ENCODE data around the gene ANKRD52. TPM values are rescaled to one million over a fixed set of nuclear protein-coding genes. Genes with fewer than 3 reads are reported as not detected.
"Not testable (repeated sequence)": the region's sequence is repeated elsewhere in the genome, so short reads cannot be mapped to it uniquely, and the experiment has no call there.

ANKRD52 gene
- total RNA-seq, 2 experiments from 2014 or later: 23.9 to 30.8 TPM

DNA sequence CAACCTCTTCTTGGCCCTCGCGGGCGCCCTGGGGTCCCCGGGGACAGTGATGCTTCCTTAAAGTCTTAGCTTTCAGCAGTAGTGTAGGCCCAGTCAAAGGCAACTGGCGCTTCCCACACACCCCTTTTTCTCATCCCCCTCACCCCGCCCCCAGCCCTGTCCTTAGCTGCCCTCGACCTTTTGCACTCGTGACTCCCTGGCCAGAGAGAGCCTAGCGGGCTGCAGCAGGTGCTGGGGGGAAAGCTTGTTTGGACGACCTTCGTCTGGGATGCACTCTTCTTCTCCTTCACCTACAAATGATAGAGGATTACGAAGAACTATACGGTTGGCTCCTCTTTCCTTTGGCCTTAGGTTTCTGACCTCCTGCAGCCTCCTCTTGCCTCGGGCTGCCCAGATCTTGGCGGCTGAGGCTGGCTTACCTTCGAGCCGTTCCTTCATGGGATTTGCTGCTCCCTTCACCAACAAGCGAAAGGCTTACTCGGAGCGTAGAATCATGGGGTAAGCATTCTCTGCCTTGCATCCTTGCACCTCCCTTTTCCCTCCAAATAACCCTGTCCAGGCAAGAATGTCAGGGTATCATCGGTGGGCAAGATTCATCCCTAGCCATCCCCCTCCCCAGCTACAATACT is 9.4 kb upstream of the ANKRD52 start:
- DNase-seq: no peak
- H3K4me1 Mint-ChIP-seq (ENCODE audit: low read depth): peaks cover 17% of the 10 kb centered on the region
- TF ChIP-seq, protein P1, sequence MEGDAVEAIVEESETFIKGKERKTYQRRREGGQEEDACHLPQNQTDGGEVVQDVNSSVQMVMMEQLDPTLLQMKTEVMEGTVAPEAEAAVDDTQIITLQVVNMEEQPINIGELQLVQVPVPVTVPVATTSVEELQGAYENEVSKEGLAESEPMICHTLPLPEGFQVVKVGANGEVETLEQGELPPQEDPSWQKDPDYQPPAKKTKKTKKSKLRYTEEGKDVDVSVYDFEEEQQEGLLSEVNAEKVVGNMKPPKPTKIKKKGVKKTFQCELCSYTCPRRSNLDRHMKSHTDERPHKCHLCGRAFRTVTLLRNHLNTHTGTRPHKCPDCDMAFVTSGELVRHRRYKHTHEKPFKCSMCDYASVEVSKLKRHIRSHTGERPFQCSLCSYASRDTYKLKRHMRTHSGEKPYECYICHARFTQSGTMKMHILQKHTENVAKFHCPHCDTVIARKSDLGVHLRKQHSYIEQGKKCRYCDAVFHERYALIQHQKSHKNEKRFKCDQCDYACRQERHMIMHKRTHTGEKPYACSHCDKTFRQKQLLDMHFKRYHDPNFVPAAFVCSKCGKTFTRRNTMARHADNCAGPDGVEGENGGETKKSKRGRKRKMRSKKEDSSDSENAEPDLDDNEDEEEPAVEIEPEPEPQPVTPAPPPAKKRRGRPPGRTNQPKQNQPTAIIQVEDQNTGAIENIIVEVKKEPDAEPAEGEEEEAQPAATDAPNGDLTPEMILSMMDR (IDR thresholded peaks at IDR 0.05): no peak
- peaks cover 18% of the 10 kb centered on the region for H3K36me3 ChIP-seq (ENCODE audit: insufficient read depth, low read length)
- no peaks in the 10 kb centered on the region for H3K9me3 ChIP-seq (ENCODE audit: control insufficient read depth in 1 of 2, insufficient read depth in 1 of 2, low read length in 2 of 2)
- peak overlapping the region; percentile 50 for H3K4me3 Mint-ChIP-seq
- no peaks in the 10 kb centered on the region for H3K9me3 Mint-ChIP-seq
- no peaks in the 10 kb centered on the region for H3K27me3 Mint-ChIP-seq
- H3K27ac Mint-ChIP-seq: peak overlapping the region; percentile 91
- H3K27ac ChIP-seq (ENCODE audit: low read depth in 1 of 2, low read length in 2 of 2): peak overlapping the region; percentile 69 to 91
- peaks cover 39% of the 10 kb centered on the region for H3K36me3 Mint-ChIP-seq (ENCODE audit: low read depth)
- no peak for ATAC-seq (ENCODE audit: poor library complexity)
- ChIA-PET POLR2A (interaction anchor here (0.6 to 2.5 kb wide), 13 partner anchors 9 to 293 kb away, joined by 3 to 25 read pairs (median 7); partner anchors contain the start of genes ANKRD52, CNPY2, CS and RAB5B), CTCF (interaction anchor here (1.2 to 2.2 kb wide), 5 partner anchors 9 to 91 kb away, joined by 3 to 19 read pairs (median 5); partner anchors contain the start of genes ANKRD52, CNPY2, IL23A and SMARCC2)
- intact Hi-C loops (cut with DNase I, micrococcal nuclease): loop anchor here (2.0 kb wide), 2 partner anchors 31 to 197 kb away; no protein-coding TSS in a partner anchor
- no peaks in the 10 kb centered on the region for H3K27me3 ChIP-seq (ENCODE audit: control insufficient read depth in 1 of 2, insufficient read depth in 2 of 2, low read length in 2 of 2)
- H3K4me3 ChIP-seq (ENCODE audit: low read length): peak overlapping the region; percentile 72
- peaks cover 16% of the 10 kb centered on the region for H3K4me1 ChIP-seq (ENCODE audit: insufficient read depth, low read length)

DNA sequence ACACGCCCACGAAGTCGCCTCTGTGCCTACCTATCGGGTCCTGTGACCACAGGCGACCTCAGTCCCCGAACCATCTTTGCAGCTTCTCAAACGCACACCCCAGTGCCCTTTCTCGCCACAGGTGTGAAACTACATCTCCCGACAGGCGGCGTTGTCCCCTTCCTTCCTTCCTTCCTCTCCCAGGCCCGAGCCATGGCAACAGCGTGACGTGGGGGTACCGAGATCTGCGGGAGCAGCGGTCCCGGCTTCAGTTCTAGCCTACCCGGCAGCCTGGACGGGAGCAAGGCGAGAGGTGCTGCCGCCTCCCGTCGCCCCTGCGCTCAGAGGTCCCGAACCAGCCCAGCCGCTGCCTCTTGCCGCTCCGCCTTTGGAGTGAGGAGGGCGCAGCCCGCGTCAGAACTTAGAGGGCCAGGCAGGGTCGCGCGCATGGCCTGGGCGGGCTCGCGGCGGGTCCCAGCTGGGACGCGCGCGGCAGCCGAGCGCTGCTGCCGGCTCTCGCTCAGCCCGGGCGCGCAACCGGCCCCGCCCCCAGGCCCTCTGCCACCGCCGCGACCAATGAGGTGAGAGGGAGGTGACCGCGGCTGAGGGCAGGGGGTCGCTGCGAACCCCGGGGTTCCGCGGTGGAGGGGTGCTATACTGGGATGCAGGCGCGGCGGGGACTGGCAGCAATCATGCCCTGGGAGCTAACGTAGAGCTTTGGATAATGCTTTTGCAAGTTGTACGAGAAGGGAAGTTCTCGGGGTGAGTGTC is 8.7 kb upstream of the ANKRD52 start, which contains the start of gene COQ10A:
COQ10A (plus strand) TSS at position 250 of the 750 bp plus-strand sequence; CDS start at position 427, 177 bp downstream.
- no peaks in the 10 kb centered on the region for H3K9me3 Mint-ChIP-seq
- peaks cover 16% of the 10 kb centered on the region for H3K4me1 ChIP-seq (ENCODE audit: insufficient read depth, low read length)
- peaks cover 15% of the 10 kb centered on the region for H3K36me3 ChIP-seq (ENCODE audit: insufficient read depth, low read length)
- H3K4me3 Mint-ChIP-seq: peak within 1 kb of the TSS; percentile 96
- peak; percentile 77 to 95 (median 88) for DNase-seq
- H3K4me3 ChIP-seq (ENCODE audit: low read length): peak within 1 kb of the TSS; percentile 72
- peak within 1 kb of the TSS; percentile 91 for H3K27ac Mint-ChIP-seq
- ATAC-seq (ENCODE audit: poor library complexity): peak; percentile 88
- no peaks in the 10 kb centered on the region for H3K9me3 ChIP-seq (ENCODE audit: control insufficient read depth in 1 of 2, insufficient read depth in 1 of 2, low read length in 2 of 2)
- ChIA-PET CTCF (interaction anchor here (0.6 to 2.2 kb wide), 10 partner anchors 9 to 197 kb away, joined by 3 to 19 read pairs (median 4); partner anchors contain the start of genes ANKRD52, CNPY2, IL23A and RNF41), POLR2A (interaction anchor here (0.6 to 2.5 kb wide), 15 partner anchors 9 to 293 kb away, joined by 3 to 25 read pairs (median 7); partner anchors contain the start of genes ANKRD52, CNPY2, CS and RAB5B)
- intact Hi-C loops (cut with DNase I, micrococcal nuclease): loop anchor here (1.0 to 2.0 kb wide), 3 partner anchors 32 to 198 kb away; partner anchors contain the start of gene CS (in 1 of the 2)
- peaks cover 32% of the 10 kb centered on the region for H3K36me3 Mint-ChIP-seq (ENCODE audit: low read depth)
- no peaks in the 10 kb centered on the region for H3K27me3 ChIP-seq (ENCODE audit: control insufficient read depth in 1 of 2, insufficient read depth in 2 of 2, low read length in 2 of 2)
- H3K4me1 Mint-ChIP-seq (ENCODE audit: low read depth): peaks cover 17% of the 10 kb centered on the region
- H3K27me3 Mint-ChIP-seq: no peaks in the 10 kb centered on the region
- TF ChIP-seq, protein P1 (IDR thresholded peaks at IDR 0.05): peak; percentile 64
- peak within 1 kb of the TSS; percentile 91 to 96 for H3K27ac ChIP-seq (ENCODE audit: low read depth in 1 of 2, low read length in 2 of 2)

DNA sequence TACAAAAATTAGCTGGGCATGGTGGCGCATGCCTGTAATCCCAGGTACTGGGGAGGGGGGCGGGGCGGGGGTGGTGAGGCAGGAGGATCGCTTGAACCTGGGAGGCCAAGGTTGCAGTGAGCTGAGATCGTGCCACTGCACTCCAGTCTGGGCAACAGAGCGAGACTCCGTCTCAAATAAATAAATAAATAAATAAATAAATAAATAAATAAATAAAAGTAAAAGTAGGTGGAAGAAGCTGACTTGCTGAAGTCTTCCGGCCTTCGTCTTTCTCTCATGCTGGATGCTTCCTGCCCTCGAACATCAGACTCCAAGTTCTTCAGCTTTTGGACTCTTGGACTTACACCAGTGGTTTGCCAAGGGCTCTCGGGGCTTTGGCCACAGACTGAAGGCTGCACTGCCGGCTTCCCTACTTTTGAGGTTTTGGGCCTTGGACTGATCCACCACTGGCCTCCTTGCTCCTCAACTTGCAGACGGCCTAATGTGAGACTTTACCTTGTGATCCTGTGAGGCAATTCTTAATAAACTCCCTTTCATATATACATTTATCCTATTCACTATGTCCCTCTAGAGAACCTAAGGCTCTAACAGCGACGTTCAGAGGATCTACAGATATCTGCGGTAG is 8.0 kb upstream of the ANKRD52 start:
- intact Hi-C loops (cut with DNase I, micrococcal nuclease): loop anchor here (1.0 to 2.0 kb wide), 3 partner anchors 33 to 199 kb away; partner anchors contain the start of gene CS (in 1 of the 2)
- ChIA-PET CTCF (interaction anchor here (0.6 to 2.2 kb wide), 10 partner anchors 8 to 198 kb away, joined by 3 to 19 read pairs (median 4); partner anchors contain the start of genes ANKRD52, CNPY2, IL23A and RNF41), POLR2A (interaction anchor here (0.7 to 2.5 kb wide), 11 partner anchors 8 to 202 kb away, joined by 3 to 25 read pairs (median 9); partner anchors contain the start of genes ANKRD52, CNPY2, CS and RNF41)
- peak overlapping the region; percentile 91 to 96 for H3K27ac ChIP-seq (ENCODE audit: low read depth in 1 of 2, low read length in 2 of 2)
- not testable (repeated sequence) for H3K9me3 Mint-ChIP-seq; DNase-seq; ATAC-seq (ENCODE audit: poor library complexity); H3K27me3 Mint-ChIP-seq; H3K27me3 ChIP-seq (ENCODE audit: control insufficient read depth in 1 of 2, insufficient read depth in 2 of 2, low read length in 2 of 2); H3K9me3 ChIP-seq (ENCODE audit: control insufficient read depth in 1 of 2, insufficient read depth in 1 of 2, low read length in 2 of 2)
- Mint-ChIP-seq H3K36me3 (ENCODE audit: low read depth) (peaks cover 25% of the 10 kb centered on the region), H3K4me1 (ENCODE audit: low read depth) (peaks cover 17% of the 10 kb centered on the region), H3K4me3 (peak overlapping the region; percentile 96), H3K27ac (peak overlapping the region; percentile 91)
- peak overlapping the region; percentile 72 for H3K4me3 ChIP-seq (ENCODE audit: low read length)
- H3K4me1 ChIP-seq (ENCODE audit: insufficient read depth, low read length): peaks cover 16% of the 10 kb centered on the region
- peaks cover 14% of the 10 kb centered on the region for H3K36me3 ChIP-seq (ENCODE audit: insufficient read depth, low read length)

DNA sequence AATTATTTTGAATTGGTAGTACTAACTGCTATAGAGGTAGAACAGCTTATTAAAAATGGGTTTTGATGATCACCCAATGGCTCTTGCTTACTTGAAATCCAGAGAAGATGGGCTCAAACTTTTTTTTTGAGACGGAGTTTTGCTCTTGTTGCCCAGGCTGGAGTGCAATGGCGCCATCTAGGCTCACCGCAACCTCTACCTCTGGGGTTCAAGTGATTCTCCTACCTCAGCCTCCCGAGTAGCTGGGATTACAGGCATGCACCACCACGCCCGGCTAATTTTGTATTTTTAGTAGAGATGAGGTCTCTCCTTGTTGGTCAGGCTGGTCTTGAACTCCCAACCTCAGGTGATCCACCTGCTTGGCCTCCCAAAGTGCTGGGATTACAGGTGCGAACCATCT is 4.8 kb upstream of the ANKRD52 start:
- H3K27me3 Mint-ChIP-seq; H3K4me3 Mint-ChIP-seq; POLR2A ChIA-PET; intact Hi-C loops (cut with DNase I, micrococcal nuclease); H3K27ac ChIP-seq (ENCODE audit: low read depth in 1 of 2, low read length in 2 of 2); DNase-seq; H3K9me3 ChIP-seq (ENCODE audit: control insufficient read depth in 1 of 2, insufficient read depth in 1 of 2, low read length in 2 of 2); H3K27me3 ChIP-seq (ENCODE audit: control insufficient read depth in 1 of 2, insufficient read depth in 2 of 2, low read length in 2 of 2); H3K36me3 Mint-ChIP-seq (ENCODE audit: low read depth); CTCF ChIA-PET; H3K36me3 ChIP-seq (ENCODE audit: insufficient read depth, low read length); H3K9me3 Mint-ChIP-seq; ATAC-seq (ENCODE audit: poor library complexity); H3K27ac Mint-ChIP-seq; H3K4me3 ChIP-seq (ENCODE audit: low read length): not testable (repeated sequence)
- H3K4me1 ChIP-seq (ENCODE audit: insufficient read depth, low read length): peaks cover 25% of the 10 kb centered on the region
- peaks cover 23% of the 10 kb centered on the region for H3K4me1 Mint-ChIP-seq (ENCODE audit: low read depth)
